ENCODE measurements around the gene HUWE1.

- no peak for TF ChIP-seq POLR2A (IDR thresholded peaks at IDR 0.05)
- TF ChIP-seq, protein P1, sequence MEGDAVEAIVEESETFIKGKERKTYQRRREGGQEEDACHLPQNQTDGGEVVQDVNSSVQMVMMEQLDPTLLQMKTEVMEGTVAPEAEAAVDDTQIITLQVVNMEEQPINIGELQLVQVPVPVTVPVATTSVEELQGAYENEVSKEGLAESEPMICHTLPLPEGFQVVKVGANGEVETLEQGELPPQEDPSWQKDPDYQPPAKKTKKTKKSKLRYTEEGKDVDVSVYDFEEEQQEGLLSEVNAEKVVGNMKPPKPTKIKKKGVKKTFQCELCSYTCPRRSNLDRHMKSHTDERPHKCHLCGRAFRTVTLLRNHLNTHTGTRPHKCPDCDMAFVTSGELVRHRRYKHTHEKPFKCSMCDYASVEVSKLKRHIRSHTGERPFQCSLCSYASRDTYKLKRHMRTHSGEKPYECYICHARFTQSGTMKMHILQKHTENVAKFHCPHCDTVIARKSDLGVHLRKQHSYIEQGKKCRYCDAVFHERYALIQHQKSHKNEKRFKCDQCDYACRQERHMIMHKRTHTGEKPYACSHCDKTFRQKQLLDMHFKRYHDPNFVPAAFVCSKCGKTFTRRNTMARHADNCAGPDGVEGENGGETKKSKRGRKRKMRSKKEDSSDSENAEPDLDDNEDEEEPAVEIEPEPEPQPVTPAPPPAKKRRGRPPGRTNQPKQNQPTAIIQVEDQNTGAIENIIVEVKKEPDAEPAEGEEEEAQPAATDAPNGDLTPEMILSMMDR (IDR thresholded peaks at IDR 0.05) = no peak
Measured at GRCh38 chrX:53718073-53718472, 31.6 kb upstream of the HUWE1 start.
